Fibroblast of mammary gland (primary cell): ENCODE data around the gene SH3GLB2.

ENCODE experiments used
- DNase-seq: peaks from one replicate; pipeline ENCODE4 v3.0.0-alpha.2; 2010; ENCODE audit warnings: low read depth
- H3K4me3 ChIP-seq: 2 replicates; pipeline ENCODE4 v1.5.1; 2011; ENCODE audit warnings: low read depth, mild to moderate bottlenecking, low read length, moderate library complexity; ENCODE audit not compliant: control insufficient read depth
- TF ChIP-seq, protein P1 (sequence below): conservative IDR thresholded peaks from 2 replicates; pipeline ENCODE4 v1.5.1; 2011; ENCODE audit warnings: low read depth, low read length, inconsistent platforms; ENCODE audit not compliant: control insufficient read depth, insufficient read depth

SH3GLB2 gene

GRCh38 chr9:128998462-128998861 lies 29.7 kb downstream of the SH3GLB2 start:
- H3K4me3 ChIP-seq: no peak overlapping the region
- no peak for DNase-seq
- TF ChIP-seq, protein P1, sequence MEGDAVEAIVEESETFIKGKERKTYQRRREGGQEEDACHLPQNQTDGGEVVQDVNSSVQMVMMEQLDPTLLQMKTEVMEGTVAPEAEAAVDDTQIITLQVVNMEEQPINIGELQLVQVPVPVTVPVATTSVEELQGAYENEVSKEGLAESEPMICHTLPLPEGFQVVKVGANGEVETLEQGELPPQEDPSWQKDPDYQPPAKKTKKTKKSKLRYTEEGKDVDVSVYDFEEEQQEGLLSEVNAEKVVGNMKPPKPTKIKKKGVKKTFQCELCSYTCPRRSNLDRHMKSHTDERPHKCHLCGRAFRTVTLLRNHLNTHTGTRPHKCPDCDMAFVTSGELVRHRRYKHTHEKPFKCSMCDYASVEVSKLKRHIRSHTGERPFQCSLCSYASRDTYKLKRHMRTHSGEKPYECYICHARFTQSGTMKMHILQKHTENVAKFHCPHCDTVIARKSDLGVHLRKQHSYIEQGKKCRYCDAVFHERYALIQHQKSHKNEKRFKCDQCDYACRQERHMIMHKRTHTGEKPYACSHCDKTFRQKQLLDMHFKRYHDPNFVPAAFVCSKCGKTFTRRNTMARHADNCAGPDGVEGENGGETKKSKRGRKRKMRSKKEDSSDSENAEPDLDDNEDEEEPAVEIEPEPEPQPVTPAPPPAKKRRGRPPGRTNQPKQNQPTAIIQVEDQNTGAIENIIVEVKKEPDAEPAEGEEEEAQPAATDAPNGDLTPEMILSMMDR: no peak

GRCh38 chr9:128995791-128996190 lies 32.3 kb downstream of the SH3GLB2 start:
- DNase-seq: no peak
- TF ChIP-seq, protein P1: no peak
- H3K4me3 ChIP-seq: no peak overlapping the region

DNA sequence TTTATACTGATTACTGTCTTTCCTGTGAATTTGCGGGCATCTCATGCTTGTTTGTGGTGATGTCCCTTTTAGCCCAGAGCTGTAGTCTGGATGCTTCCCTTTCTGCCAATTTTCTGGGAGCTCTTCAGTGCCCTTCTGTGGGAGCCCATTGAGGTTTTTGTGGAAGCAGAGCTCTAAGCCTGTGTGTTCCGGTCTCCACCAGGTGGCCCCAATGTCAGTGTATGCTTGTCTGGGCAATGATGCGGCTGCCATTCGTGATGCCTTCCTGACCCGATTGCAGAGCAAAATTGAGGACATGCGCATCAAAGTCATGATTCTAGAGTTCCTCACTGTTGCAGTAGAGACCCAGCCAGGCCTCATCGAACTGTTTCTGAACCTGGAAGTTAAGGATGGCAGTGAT lies 35.1 kb downstream of the SH3GLB2 start:
- TF ChIP-seq, protein P1: peak; percentile 26
- no peak overlapping the region for H3K4me3 ChIP-seq
- DNase-seq: peak; percentile 16

- TF ChIP-seq, protein P1: no peak
- no peak overlapping the region for H3K4me3 ChIP-seq
- peak; percentile 81 for DNase-seq
Measured at GRCh38 chr9:128987805-128988204, 40.3 kb downstream of the SH3GLB2 start.

DNA sequence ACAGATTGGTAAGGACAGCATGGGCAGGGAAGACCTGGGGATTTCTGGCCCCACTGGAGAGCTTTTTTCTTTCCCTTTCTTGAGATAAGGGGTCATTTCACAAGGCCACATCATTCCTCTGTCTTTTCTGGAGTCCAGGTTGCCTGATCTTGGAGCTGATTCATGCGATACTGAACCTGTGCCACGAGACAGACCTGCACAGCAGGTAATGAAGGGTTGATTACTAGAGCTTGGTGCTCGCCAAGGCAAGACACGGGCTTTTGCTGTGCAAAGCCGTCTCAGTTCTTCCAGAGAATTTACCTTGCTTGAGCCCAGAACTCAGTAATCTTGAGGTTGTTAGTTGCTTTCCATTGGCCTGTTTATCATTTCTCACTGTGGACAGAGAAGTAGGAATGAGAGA lies 41.5 kb downstream of the SH3GLB2 start:
- TF ChIP-seq, protein P1: no peak
- no peak for DNase-seq
- no peak overlapping the region for H3K4me3 ChIP-seq

- TF ChIP-seq, protein P1: no peak
- no peak for DNase-seq
- no peak overlapping the region for H3K4me3 ChIP-seq
Measured at GRCh38 chr9:128983536-128983935, 44.6 kb downstream of the SH3GLB2 start.

DNA sequence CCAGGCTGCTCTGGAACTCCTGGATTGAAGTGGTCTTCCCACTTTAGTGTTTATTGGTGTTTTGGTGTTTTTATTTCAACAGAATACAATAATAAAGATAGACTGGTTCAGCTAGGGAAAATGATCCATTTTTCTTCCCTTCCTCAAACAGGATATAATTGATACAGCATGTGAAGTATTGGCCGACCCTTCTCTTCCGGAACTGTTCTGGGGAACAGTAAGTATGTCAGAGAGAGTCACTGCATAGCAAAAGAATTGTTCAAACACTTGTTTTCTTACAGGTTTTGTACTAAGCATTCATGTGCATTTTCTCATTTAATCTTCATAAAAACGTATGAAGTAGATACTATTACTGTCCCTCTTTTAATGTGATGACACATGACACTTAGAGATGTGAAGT lies 49.0 kb downstream of the SH3GLB2 start:
- no peak overlapping the region for H3K4me3 ChIP-seq
- peak; percentile 29 for DNase-seq
- TF ChIP-seq, protein P1: no peak
